ENCODE results near the gene ZMYND12.
"Not testable (repeated sequence)": the region's sequence is repeated elsewhere in the genome, so short reads cannot be mapped to it uniquely, and the experiment has no call there.

The ZMYND12 gene, protein sequence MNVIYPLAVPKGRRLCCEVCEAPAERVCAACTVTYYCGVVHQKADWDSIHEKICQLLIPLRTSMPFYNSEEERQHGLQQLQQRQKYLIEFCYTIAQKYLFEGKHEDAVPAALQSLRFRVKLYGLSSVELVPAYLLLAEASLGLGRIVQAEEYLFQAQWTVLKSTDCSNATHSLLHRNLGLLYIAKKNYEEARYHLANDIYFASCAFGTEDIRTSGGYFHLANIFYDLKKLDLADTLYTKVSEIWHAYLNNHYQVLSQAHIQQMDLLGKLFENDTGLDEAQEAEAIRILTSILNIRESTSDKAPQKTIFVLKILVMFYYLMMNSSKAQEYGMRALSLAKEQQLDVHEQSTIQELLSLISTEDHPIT
- total RNA-seq: 2.3 to 3.9 (median 3.2) reads per million in 4 donors

DNA sequence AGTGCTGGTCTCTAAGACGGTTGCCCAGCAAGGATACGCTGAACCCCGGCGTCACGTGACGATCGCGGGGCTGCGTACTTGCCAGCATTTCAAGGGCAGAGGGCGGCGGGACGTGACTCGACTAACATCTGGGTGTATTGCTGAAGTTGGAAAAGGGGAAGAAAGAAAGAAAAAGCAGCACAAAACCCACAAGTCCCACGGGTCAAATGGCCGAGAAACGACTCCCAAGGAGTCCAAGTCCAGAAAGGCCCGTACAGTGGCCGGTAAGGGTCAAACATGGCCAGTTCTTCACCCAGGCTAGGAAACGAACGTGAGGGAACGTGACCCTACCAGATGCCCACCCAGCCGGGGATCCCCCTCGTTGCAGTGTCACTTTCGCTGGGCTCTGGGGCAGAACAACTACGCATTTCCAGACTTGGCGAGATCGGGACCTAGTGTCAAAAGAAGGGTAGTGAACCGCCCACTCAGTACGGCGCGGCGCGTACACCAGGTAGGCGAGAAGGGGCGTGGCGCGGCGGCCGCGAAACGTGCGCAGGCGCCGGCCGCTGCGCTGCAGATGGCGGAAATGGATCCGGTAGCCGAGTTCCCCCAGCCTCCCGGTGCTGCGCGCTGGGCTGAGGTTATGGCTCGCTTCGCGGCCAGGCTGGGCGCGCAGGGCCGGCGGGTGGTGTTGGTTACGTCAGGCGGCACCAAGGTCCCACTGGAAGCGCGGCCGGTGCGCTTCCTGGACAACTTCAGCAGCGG, at the start of gene ZMYND12, which contains the start of gene PPCS:
Gene ZMYND12, minus strand, starts transcription at position 13 of the 744 bp plus-strand sequence. CDS start 25 bp downstream, outside the sequence.
Gene PPCS, plus strand, starts transcription at position 534 of the 744 bp plus-strand sequence. Its CDS starts 23 bp downstream, at position 557.
- DNase-seq: peak; percentile 81 to 93 (median 88)

DNA sequence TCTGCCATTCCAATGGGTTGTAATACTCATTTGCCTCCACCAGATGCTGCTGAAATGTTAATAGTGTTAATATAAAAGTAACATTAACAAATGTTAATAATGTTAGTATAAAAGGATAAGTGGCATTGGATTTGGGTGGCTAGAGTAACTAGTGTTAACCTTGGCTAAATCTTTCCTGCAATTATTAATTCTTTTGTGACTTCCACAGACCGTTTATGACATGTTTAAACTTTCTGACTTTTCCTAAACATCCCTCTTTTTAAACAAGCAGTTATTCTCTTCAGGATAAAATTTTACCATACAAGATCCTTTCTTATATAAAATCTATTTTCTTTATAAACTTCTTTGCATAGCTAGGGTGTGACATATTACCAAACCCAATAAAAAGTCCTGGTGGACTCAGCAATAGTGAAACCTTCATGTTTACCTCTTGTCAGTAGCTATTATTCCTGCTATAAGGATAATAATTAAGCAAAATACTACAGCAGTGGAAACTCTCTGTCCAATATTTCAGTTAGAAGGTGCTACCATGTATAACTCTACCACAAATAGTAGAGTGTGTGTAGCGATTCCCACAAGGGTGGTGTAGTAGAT, 48.8 kb upstream of the ZMYND12 start:
- DNase-seq: no peak

DNA sequence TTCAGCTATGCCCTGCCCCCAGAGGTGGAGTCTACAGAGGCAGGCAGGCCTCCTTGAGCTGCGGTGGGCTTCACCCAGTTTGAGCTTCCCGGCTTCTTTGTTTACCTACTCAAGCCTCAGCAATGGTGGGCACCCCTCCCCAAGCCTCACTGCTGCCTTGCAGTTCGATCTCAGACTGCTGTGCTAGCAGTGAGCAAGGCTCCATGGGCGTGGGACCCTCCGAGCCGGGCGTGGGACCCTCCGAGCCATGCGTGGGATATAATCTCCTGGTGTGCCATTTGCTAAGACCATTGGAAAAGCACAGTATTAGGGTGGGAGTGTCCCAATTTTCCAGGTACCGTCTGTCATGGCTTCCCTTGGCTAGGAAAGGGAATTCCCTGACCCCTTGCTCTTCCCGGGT, 46.2 kb upstream of the ZMYND12 start:
- DNase-seq: not testable (repeated sequence)

DNA sequence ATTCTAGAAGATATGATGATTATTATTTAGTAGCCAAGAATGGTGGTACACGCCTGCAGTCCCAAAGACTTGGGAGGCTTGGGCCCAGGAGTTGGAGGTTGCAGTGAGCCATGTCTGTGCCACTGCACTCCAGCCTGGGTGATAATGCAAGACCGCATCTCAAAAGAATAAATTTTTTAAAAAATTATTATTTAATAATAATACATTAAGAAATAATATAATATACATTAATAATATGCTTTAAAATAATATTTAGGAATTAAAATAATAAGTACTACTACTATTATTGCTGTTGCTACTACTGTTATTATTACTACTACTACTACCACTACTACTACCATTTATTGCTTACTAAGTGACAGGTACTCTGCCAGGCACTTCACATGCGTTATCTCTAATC, 34.4 kb upstream of the ZMYND12 start:
- DNase-seq: no peak

DNA sequence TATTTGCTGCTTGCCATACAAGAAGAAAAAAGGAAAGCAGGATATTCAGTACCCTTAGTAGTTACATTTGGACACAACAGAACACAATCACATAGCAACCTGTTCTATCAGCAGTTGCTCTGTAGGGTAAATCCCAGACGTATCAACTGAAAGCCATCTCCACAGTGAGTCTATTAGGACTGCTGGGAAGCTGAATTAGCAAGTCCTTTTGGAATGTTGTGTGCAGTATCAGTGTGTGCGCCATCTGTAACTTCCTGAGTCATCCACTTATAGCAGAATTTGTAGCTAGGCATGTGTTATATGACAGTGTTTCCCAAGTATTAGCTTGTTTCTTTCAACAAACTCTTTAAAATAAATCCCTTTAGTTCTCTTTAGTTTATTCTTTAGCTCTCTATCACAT, 28.6 kb upstream of the ZMYND12 start:
- no peak for DNase-seq

DNA sequence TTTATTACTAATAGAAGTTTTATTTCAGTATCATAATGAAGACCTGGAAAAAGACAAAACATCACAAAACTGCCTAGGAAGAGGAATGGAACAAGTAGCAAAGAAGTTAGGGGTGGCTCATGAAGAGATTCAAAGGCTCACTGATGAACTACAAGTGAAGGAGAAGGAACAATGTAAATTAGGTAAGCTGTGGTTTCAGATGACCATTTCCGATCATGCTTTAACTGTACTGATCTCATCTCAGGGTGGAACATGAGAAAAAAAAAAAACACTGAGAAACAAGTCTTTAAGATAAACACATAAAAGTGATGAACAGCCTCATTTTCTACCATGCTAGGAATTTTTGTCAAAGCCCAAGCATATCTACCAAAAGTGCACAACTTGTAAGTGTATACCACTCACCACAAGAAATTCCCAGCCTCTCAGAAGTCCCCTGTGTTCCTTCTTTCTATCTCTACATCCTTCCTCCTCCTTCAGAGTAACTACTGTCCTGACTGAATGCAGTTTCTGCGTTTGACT, 26.9 kb upstream of the ZMYND12 start:
- no peak for DNase-seq

DNA sequence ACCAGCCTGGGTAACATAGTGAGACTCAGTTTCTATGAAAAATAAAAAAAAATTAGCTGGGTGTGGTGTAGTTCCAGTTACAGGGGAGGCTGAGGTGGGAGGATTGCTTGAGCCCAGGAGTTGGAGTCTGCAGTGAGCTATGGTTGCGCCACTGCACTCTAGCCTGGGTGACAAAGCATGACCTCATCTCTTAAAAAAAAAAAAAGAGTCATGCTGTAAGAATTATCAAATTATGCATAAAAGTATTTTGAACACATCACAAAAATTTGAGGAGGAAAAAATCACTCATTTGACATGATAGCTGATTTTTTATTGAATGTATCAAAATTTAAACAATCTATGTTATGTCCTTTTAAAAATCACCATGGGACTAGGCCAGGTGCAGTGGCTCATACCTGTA, 25.1 kb upstream of the ZMYND12 start:
- no peak for DNase-seq

DNA sequence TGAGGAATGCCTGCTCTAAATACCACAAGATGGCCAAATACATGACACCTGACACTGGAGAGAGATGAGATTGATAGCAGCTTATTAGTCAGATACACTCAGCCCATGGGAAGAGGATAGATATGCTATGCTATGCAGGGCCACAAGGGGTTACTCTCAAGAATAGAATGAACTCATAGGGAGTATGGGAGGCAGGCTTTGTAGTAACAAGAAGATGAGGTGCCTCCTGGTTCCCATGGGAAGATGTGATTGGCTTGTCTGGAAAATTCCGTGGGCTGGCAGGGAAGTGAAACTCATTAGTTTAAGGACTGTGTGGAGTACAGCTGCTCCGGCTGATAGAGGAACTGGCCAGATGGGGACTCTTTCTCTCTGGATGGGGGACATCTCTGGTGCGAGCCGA, 23.8 kb upstream of the ZMYND12 start:
- no peak for DNase-seq

DNA sequence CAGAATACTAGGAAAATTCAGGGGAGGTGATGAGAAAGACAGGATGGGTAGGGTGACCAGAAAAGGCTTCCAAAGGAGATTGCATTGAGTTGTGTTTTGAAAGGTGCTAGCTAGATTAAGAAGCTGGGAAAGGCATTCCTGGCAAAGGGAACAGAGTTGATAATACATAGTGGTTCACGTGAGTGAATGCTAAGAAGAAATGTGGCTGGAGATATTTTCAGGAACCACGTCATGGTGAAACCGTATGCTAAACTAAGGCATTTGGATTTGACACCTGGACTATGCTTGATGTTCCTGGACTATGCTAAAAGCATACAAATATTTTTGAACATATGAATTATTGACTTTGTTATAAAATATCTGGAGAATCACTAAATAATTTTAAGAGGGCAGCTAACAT, 22.0 kb upstream of the ZMYND12 start:
- no peak for DNase-seq

DNA sequence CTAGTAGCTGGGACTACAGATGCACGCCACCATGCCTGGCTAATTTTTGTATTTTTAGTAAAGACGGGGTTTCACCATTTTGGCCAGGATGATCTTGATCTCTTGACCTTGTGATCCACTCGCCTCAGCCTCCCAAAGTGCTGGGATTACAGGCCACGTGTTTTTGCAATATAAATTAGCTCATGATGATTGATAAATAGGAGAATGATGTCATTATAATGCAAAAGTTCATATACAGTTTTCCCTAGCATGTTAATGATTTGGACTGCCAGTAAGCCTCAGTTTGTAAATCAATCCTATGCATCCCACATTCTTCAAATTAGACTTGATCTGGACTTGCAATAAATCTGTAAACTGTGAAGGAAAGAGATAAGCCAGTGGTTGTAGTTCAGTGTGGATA, 21.5 kb upstream of the ZMYND12 start:
- not testable (repeated sequence) for DNase-seq

DNA sequence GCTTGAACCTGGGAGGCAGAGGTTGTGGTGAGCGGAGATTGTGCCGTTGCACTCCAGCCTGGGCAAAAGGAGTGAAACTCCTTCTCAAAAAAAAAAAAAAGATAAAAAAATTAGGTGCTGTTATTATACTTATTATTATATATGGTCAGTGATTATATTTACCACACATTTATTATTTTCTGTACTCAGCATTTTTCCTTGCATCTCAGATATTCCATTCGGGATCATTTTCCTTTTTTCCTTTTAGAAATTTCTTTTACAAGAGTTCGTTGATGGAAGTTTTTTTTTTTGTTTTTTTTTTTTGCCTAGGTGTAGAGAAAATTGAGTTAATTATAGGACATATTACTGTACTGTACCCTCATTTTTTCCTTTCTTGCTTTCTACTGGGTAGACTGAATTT, 20.8 kb upstream of the ZMYND12 start:
- DNase-seq: no peak

DNA sequence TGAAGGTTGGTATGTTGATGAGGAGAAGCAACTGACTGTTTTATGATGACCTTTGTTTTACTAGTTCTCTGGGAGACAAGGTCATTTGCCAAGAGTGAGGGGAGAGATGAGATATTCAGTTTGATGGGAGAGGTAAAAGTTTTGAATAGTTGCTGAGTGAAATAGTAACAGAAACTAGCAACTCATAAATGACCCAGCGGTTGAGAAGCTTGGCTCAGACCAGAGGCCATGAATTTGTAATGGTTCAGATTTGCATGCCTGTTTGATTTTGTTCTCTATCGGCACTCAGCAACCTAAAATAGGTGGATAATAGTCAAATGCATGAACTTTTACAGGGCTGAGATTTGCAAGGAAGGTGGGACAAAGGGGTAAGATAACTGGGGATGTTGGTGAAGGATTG, 13.9 kb upstream of the ZMYND12 start:
- DNase-seq: no peak

DNA sequence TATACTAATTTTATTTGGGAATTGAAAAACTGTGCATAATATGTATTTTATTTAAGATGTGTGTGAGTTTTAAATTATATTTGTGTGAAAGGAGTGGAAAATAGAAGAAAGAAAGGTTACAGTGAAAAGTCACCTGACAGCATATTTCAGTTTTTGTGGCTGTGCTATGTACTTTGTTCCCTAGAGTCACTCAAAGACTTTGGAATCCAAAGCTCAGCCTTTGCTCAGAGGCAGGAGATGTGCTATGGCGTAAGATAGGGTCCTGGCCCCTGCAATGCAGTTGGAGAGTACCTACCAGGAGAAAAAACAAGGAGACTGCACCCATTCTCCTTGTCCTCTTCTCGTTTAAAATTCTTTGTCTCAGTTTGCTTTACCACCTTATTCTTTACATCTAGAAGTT, 10.2 kb upstream of the ZMYND12 start:
- DNase-seq: no peak

DNA sequence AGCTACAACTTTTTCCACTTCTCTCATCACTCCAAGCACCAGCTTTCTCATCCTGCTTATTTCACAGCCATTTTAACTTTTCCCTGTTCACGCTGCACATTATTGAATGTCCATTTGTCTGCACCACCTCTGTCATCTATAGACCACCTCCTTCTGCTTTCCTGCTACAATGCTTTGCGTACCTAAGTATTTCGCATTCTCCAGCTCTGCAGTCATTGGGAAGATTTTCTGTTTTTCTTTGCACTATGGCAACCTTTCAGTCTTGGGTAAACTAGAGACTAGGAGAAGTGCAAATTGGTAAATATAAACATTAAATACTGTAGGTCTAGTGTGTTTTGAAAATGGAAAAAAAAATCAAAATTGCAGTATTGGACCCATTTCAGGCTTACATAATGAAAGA, 8.1 kb upstream of the ZMYND12 start:
- DNase-seq: no peak

DNA sequence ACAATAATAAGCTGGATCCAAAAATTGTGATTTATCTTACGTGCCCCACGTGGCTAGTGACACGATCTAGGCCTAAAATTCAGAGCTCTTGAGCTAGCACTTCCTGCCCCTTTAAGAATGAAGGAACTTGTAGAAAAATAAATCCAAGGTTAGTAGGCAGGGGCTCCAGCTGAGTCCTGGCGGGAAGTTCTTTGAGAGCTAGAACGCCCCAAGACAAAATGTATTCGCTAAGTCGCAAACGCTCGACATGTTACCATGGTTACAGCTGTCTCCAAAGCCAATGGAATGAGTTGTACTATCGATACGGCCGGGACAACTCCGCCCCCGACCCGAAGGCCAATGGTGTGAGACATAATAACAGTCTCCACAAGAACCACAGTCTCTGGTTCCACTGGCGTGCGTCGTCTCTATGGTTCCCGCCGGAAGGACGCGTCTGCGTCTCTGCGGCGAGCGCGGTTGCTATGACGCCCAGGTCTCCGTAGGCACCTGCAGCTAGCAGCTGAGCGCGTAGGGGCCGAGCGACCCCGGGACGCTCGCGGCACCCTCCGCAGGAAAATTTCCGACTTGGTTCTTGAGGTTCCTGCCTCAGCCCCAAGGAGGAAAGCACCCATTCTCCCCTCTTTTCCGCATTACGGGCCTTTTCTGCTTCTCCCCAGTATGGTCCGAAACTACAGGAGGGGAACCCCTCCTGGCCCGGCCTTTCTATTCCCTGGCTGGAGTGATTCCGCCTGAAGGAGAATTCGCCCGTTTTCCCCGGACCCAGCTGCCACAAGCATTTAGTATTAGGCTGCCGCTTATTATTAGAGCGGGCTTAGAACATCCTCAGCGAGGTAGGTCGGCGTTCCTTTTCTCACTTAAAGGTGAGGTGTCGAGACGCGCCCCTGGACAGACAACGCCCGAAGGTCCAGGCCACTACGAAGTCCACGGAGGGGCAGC, 7.3 kb upstream of the ZMYND12 start, which contains the start of gene CCDC30:
Gene CCDC30, plus strand, starts transcription at position 459 of the 936 bp plus-strand sequence. CDS start 17,266 bp downstream, outside the sequence.
- peak; percentile 93 to 96 (median 95) for DNase-seq

DNA sequence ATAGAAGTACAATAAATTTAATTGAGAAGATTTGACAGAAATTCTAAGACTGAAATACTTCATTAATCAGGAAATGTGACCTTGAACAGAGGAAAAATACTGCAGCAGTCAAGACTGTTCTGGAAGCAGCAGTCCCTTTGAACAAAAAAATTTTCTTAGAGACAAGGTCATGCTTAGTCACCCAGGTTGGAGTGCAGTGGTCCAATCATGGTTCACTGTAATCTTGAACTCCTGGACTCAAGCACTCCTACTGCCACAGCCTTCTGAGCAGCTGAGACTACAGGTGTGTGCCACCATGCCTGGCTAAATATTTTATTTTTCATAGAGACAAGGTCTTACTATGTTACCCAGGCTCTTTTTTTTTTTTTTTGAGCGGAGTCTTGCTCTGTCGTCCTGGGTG, 5.4 kb upstream of the ZMYND12 start:
- DNase-seq: no peak

DNA sequence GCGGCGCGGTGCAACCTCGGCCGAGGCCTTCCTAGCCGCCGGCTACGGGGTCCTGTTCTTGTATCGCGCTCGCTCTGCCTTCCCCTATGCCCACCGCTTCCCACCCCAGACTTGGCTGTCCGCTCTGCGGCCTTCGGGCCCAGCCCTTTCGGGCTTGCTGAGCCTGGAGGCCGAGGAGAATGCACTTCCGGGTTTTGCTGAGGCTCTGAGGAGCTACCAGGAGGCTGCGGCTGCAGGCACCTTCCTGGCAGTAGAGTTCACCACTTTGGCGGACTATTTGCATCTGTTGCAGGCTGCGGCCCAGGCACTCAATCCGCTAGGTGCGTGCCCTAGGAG, 900 bp upstream of the ZMYND12 start:
- DNase-seq: peak; percentile 25 to 81 (median 53)

DNA sequence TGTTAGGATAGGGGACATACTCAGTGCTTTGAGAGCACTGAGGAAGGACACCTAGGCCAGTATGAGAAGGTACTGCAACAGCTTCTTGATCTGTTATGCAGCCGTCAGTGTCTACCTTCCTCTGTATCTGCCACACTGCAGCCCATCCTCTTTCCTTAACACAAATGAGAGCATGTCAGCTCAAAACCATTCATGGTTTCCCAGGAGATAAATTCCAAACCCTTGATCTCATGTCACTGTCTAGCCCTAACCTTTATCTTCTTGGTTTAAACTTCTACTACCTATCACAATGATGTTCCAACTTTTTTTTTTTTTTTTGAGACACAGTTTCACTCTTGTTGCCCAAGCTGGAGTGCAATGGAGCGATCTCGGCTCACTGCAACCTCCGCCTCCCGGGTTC, 1.4 kb downstream of the ZMYND12 start:
- DNase-seq: no peak

DNA sequence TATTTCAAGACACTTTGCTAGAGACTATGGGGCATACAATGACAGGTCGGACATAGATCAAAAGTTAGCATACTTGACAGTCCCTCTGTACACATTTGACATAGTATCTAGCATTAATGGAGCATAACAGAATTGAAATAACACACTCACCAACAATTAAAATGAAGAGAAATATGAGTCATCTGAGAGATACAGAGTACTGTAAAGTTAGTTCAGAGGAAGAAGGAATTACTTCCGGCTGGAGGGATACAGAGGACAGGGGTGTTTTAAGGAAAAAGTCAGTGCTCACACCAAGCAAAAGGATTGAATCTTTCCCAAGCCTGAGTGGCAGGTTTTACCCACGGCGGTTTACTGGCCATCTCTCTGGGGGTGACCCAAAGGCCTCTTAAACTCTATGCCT, 2.4 kb downstream of the ZMYND12 start:
- DNase-seq: no peak

DNA sequence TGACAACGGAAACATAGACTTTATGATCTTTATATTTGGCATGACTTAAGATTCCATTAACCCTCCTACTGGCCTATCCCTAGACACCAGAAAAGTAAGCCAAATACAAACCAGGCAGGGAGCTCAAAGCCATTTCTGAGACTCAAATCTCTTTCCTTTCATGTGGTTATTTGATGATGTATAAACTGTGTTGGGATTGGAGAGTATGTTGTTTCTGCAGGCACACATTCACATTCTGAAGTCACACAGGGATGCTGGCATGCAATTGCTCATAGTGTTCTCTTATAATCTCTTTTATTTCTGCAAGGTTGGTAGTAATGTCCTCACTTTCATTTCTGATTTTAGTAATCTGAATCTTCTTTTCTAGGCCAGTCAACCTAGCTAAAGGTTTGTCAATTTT, 5.8 kb downstream of the ZMYND12 start:
- DNase-seq: peak in 1 of 5 donors; percentile 29

DNA sequence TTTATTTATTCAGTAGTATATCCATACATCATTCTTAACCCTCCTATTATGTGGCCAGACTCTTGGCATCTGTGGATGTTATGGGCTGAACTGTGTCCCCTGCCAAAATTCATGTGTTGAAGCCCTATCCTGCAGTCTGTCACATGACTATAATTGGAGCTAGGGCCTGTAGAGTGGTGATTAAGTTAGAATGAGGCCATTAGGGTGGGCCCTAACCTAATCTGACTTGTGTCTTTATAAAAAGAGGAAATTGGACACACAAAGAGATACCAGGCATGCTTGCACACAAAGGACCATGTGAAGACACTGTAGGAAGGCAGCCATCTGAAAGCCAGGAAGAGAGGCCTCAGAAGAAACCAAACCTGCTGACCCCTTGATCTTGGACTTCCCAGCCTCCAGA, 6.6 kb downstream of the ZMYND12 start:
- DNase-seq: no peak

DNA sequence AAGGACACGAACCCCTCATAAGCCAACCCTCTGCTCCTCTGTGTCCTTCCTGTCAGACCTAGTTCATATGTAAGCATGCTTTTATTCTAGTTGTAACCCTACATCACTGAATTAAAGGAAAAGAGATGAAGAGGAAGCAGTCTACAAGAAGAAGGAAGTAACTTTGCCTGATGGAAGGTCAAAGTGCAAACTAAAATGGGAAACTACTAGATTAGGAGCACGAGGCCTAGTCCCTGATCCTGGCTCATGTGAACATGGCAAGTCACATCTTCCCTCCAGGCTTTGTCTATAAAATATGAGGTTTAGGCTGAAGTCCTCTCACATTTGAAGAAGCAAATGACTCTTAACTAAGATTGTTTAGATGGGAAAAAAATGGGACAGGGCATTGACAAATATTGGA, 13.2 kb downstream of the ZMYND12 start:
- DNase-seq: no peak
